Measurements from ENCODE around the gene BBX. TPM values are rescaled to one million over a fixed set of nuclear protein-coding genes. Genes with fewer than 3 reads are reported as not detected.

BBX gene
- polyA plus RNA-seq, 3 donors, result 15.7 to 25.1 (median 16.6) TPM

DNA sequence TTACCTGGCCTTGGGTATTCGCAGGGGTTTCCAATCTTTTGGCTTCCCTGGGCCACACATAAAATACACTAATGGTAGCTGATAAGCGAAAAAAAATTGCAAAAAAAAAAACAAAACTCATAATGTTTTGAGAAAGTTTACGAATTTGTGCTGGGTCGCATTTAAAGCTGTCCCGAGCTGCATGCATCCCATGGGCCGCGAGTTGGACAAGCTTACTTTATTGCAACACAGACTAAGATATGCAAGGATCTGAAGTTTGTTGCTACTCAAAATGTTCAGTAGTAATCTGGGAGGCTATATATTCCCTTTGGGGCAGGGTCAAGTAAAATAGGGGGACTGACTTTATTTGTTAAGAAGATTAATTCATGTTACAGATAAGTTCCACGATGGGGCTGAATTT is 320.2 kb downstream of the BBX start:
- H3K36me3 Mint-ChIP-seq, result no peaks in the 10 kb centered on the region

DNA sequence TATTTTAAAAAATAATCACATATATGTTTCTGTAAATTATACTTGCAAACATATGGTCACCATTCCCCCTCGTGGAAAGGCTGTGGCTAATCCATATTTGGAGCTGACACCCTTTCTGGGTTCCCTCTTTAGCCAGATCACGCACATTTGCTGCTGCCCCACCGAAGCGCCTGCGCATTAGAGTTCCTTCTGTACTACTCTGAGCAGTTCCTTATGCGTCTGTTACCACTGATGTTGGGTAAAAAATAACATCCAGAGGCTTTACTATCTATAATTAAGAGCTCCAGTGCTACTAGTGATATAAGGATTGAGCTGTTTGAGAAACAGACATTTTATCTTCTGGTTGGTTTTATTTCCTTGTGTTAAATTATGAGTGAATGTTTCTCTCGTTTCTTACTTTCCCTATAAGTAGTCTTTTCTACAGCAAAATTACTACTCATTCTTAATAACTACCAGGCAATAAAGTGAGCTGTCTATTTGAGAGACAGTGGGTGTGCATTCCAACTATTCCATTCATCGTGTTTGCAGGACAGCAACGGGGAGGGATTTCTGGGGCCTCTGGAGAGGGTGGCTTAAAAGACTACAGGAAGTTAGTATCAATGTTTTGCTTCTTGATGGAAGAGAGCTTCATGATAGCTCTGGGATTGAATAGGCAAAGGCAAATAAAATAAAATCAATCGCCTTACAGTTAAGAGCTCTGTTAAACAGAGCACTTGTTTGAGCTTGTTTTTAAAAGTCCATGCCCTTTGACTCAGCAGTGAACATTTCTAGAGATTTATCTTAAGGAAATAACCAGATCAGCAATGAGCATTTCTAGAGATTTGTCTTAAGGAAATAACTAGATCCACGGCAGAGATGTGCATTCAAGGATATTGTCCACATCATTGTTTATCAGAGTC is 322.9 kb downstream of the BBX start:
- no peak overlapping the region for H3K9ac ChIP-seq (ENCODE audit: insufficient read depth, low read length, poor library complexity, severe bottlenecking)
- H3K4me3 ChIP-seq (replicated peaks in 1 of 3; ENCODE audit: low read depth in 2 of 3, low read length in 3 of 3), result no peak overlapping the region
- H3K9me3 Mint-ChIP-seq, result no peaks in the 10 kb centered on the region
- no peak overlapping the region for H3K27ac Mint-ChIP-seq
- no peak overlapping the region for H3K27ac ChIP-seq (ENCODE audit: low read depth in 1 of 2, low read length in 2 of 2)
- H3K4me1 Mint-ChIP-seq, result no peaks in the 10 kb centered on the region
- H3K4me1 ChIP-seq (ENCODE audit: control insufficient read depth in 1 of 2, insufficient read depth in 2 of 2, low read length in 2 of 2), result no peaks in the 10 kb centered on the region
- no peak for DNase-seq
- no peaks in the 10 kb centered on the region for H3K79me2 ChIP-seq (ENCODE audit: insufficient read depth, low read length)
- no peaks in the 10 kb centered on the region for H3K27me3 ChIP-seq (ENCODE audit: control insufficient read depth in 2 of 2, insufficient read depth in 2 of 2, low read length in 2 of 2)
- H3K4me2 ChIP-seq (replicated peaks; ENCODE audit: extremely low read depth, low read length, poor library complexity, severe bottlenecking), result no peak overlapping the region
- intact Hi-C loops (cut with micrococcal nuclease), result no loop called here
- no peak overlapping the region for H3K4me3 Mint-ChIP-seq
- H3K9me3 ChIP-seq (replicated peaks in 1 of 2; ENCODE audit: control insufficient read depth in 1 of 2, insufficient read depth in 1 of 2, low read length in 2 of 2), result no peaks in the 10 kb centered on the region
- H4K20me1 ChIP-seq (ENCODE audit: insufficient read depth, low read length), result no peaks in the 10 kb centered on the region
- no peaks in the 10 kb centered on the region for H3K36me3 Mint-ChIP-seq
- WGBS (ENCODE audit: insufficient coverage), result 88% methylated on average over 8 of the region's 11 CpGs
- H3K27me3 Mint-ChIP-seq (ENCODE audit: low read depth in 3 of 3), result no peaks in the 10 kb centered on the region
- TF ChIP-seq, protein P1, sequence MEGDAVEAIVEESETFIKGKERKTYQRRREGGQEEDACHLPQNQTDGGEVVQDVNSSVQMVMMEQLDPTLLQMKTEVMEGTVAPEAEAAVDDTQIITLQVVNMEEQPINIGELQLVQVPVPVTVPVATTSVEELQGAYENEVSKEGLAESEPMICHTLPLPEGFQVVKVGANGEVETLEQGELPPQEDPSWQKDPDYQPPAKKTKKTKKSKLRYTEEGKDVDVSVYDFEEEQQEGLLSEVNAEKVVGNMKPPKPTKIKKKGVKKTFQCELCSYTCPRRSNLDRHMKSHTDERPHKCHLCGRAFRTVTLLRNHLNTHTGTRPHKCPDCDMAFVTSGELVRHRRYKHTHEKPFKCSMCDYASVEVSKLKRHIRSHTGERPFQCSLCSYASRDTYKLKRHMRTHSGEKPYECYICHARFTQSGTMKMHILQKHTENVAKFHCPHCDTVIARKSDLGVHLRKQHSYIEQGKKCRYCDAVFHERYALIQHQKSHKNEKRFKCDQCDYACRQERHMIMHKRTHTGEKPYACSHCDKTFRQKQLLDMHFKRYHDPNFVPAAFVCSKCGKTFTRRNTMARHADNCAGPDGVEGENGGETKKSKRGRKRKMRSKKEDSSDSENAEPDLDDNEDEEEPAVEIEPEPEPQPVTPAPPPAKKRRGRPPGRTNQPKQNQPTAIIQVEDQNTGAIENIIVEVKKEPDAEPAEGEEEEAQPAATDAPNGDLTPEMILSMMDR (IDR thresholded peaks at IDR 0.05), result no peak
- no peak overlapping the region for H2AFZ ChIP-seq (ENCODE audit: insufficient read depth, low read depth, low read length, poor library complexity, severe bottlenecking)
- no peaks in the 10 kb centered on the region for H3K36me3 ChIP-seq (replicated peaks in 1 of 2; ENCODE audit: control insufficient read depth in 1 of 2, insufficient read depth in 2 of 2, low read length in 2 of 2)

More for the DNA sequence above, 320.2 kb downstream of the BBX start:
- no peaks in the 10 kb centered on the region for H3K36me3 ChIP-seq (replicated peaks in 1 of 2; ENCODE audit: control insufficient read depth in 1 of 2, insufficient read depth in 2 of 2, low read length in 2 of 2)
- no peaks in the 10 kb centered on the region for H3K79me2 ChIP-seq (ENCODE audit: insufficient read depth, low read length)
- Mint-ChIP-seq H3K9me3 (peaks cover 0 to 2% (median 0%) of the 10 kb centered on the region in 7 donors), H3K27me3 (ENCODE audit: low read depth in 3 of 3) (peaks cover 1 to 3% (median 1%) of the 10 kb centered on the region in 3 donors), H3K27ac (no peak overlapping the region), H3K4me3 (no peak overlapping the region), H3K4me1 (no peaks in the 10 kb centered on the region)
- no peaks in the 10 kb centered on the region for H3K4me1 ChIP-seq (ENCODE audit: control insufficient read depth in 1 of 2, insufficient read depth in 2 of 2, low read length in 2 of 2)
- DNase-seq, result no peak
- H3K9ac ChIP-seq (ENCODE audit: insufficient read depth, low read length, poor library complexity, severe bottlenecking), result no peak overlapping the region
- no peaks in the 10 kb centered on the region for H3K9me3 ChIP-seq (replicated peaks in 1 of 2; ENCODE audit: control insufficient read depth in 1 of 2, insufficient read depth in 1 of 2, low read length in 2 of 2)
- no peak overlapping the region for H2AFZ ChIP-seq (ENCODE audit: insufficient read depth, low read depth, low read length, poor library complexity, severe bottlenecking)
- TF ChIP-seq, protein P1 (IDR thresholded peaks at IDR 0.05), result no peak
- no peak overlapping the region for H3K4me2 ChIP-seq (replicated peaks; ENCODE audit: extremely low read depth, low read length, poor library complexity, severe bottlenecking)
- no peaks in the 10 kb centered on the region for H3K27me3 ChIP-seq (ENCODE audit: control insufficient read depth in 2 of 2, insufficient read depth in 2 of 2, low read length in 2 of 2)
- no peak overlapping the region for H3K4me3 ChIP-seq (replicated peaks in 1 of 3; ENCODE audit: low read depth in 2 of 3, low read length in 3 of 3)
- intact Hi-C loops (cut with micrococcal nuclease), result no loop called here
- WGBS (ENCODE audit: insufficient coverage), result 100% methylated on average over 5 of the region's 8 CpGs
- H3K27ac ChIP-seq (ENCODE audit: low read depth in 1 of 2, low read length in 2 of 2), result no peak overlapping the region
- H4K20me1 ChIP-seq (ENCODE audit: insufficient read depth, low read length), result no peaks in the 10 kb centered on the region

Data from CD14-positive monocyte (primary cell).